Measurements from ENCODE around the gene KDM3A. TPM values are rescaled to one million over a fixed set of nuclear protein-coding genes. Genes with fewer than 3 reads are reported as not detected.
A peak's percentile ranks its signal among the peaks of the same experiment; 100 is the strongest.

KDM3A gene
- total and polyA plus RNA-seq, 2 experiments from 2014 or later = 8.9 to 21.8 TPM

DNA sequence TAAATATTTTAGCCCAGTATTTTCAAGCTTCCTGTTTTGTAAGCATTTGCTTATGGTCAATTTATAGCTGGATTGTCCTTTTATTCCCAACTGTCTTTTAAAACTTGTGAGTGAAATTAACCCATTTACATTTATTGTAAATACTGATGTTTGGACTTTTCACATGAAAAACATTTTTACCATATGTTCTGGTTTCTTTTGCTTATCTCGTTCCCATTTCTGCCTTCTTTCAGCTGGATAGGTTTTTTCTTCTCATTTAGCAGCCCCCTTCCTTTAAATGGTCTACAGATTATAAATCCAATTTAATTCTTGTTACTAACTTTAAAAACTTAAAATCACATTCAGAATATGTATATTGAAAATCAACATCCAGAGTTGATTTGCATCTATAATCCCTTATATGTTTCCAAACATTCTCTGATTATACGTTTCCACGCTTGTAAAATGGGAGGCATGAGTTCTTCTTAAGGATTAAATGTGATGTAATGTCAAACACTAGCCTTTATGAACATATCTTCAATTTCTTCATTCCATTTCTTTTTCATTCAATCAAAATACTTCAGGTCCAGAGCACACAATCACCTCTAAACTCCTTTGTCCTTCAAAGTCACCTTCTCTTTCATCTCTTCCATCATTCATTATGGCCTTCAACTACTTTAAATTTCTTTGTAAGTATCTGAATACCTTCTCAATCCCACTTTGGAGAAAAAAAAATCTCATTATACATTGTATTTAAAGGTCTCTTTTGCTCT is 1.1 kb upstream of the KDM3A start:
- Histone ChIP-seq H3K4me3 (no peak overlapping the region), H3K27ac (ENCODE audit: low read depth) (no peak overlapping the region; the same call in 1 of the 2 replicates), H4K20me1 (replicated peaks; ENCODE audit: insufficient read depth) (no peaks in the 10 kb centered on the region), H2AFZ (peak overlapping the region; percentile 28; the same call in 1 of the 2 replicates), H3F3A (replicated peaks; ENCODE audit: low read depth) (no peaks in the 10 kb centered on the region; the same call in 1 of the 2 replicates), H3K27me3 (ENCODE audit: insufficient read depth) (0 out of 2 replicates have a peak, but pooled peaks cover 6% of the 10 kb centered on the region), H3K36me3 (ENCODE audit: insufficient read depth) (peaks cover 12% of the 10 kb centered on the region; the same call in 1 of the 2 replicates), H3K4me2 (no peak overlapping the region), H3K9me2 (ENCODE audit: insufficient read depth) (no peaks in the 10 kb centered on the region), H3K4me1 (ENCODE audit: insufficient read depth) (no peaks in the 10 kb centered on the region), H3K79me2 (replicated peaks; ENCODE audit: insufficient read depth) (peaks cover 23% of the 10 kb centered on the region)
- ATAC-seq (no peak), DNase-seq (ENCODE audit: low spot score) (no peak)
- Mint-ChIP-seq H3K27me3 (ENCODE audit: insufficient read depth, low read depth, poor library complexity) (peaks cover 24% of the 10 kb centered on the region), H3K36me3 (ENCODE audit: low read depth) (peaks cover 31% of the 10 kb centered on the region), H3K9me3 (peaks cover 43% of the 10 kb centered on the region), H3K4me1 (peaks cover 11% of the 10 kb centered on the region; the same call in 2 of the 3 replicates), H3K4me3 (peak overlapping the region; percentile 83), H3K27ac (peak overlapping the region; percentile 100)
- TF ChIP-seq EZH2phosphoT487 (IDR thresholded peaks at IDR 0.05; ENCODE audit: unreplicated experiment) = no peak
- no peak for TF ChIP-seq JUNB (IDR thresholded peaks at IDR 0.05; ENCODE audit: unreplicated experiment)
- no peak for TF ChIP-seq NANOG (IDR thresholded peaks at IDR 0.05; ENCODE audit: borderline replicate concordance)
- no peak for TF ChIP-seq POLR2AphosphoS5 (IDR thresholded peaks at IDR 0.05; ENCODE audit: low read depth)
- TF ChIP-seq, protein P1, sequence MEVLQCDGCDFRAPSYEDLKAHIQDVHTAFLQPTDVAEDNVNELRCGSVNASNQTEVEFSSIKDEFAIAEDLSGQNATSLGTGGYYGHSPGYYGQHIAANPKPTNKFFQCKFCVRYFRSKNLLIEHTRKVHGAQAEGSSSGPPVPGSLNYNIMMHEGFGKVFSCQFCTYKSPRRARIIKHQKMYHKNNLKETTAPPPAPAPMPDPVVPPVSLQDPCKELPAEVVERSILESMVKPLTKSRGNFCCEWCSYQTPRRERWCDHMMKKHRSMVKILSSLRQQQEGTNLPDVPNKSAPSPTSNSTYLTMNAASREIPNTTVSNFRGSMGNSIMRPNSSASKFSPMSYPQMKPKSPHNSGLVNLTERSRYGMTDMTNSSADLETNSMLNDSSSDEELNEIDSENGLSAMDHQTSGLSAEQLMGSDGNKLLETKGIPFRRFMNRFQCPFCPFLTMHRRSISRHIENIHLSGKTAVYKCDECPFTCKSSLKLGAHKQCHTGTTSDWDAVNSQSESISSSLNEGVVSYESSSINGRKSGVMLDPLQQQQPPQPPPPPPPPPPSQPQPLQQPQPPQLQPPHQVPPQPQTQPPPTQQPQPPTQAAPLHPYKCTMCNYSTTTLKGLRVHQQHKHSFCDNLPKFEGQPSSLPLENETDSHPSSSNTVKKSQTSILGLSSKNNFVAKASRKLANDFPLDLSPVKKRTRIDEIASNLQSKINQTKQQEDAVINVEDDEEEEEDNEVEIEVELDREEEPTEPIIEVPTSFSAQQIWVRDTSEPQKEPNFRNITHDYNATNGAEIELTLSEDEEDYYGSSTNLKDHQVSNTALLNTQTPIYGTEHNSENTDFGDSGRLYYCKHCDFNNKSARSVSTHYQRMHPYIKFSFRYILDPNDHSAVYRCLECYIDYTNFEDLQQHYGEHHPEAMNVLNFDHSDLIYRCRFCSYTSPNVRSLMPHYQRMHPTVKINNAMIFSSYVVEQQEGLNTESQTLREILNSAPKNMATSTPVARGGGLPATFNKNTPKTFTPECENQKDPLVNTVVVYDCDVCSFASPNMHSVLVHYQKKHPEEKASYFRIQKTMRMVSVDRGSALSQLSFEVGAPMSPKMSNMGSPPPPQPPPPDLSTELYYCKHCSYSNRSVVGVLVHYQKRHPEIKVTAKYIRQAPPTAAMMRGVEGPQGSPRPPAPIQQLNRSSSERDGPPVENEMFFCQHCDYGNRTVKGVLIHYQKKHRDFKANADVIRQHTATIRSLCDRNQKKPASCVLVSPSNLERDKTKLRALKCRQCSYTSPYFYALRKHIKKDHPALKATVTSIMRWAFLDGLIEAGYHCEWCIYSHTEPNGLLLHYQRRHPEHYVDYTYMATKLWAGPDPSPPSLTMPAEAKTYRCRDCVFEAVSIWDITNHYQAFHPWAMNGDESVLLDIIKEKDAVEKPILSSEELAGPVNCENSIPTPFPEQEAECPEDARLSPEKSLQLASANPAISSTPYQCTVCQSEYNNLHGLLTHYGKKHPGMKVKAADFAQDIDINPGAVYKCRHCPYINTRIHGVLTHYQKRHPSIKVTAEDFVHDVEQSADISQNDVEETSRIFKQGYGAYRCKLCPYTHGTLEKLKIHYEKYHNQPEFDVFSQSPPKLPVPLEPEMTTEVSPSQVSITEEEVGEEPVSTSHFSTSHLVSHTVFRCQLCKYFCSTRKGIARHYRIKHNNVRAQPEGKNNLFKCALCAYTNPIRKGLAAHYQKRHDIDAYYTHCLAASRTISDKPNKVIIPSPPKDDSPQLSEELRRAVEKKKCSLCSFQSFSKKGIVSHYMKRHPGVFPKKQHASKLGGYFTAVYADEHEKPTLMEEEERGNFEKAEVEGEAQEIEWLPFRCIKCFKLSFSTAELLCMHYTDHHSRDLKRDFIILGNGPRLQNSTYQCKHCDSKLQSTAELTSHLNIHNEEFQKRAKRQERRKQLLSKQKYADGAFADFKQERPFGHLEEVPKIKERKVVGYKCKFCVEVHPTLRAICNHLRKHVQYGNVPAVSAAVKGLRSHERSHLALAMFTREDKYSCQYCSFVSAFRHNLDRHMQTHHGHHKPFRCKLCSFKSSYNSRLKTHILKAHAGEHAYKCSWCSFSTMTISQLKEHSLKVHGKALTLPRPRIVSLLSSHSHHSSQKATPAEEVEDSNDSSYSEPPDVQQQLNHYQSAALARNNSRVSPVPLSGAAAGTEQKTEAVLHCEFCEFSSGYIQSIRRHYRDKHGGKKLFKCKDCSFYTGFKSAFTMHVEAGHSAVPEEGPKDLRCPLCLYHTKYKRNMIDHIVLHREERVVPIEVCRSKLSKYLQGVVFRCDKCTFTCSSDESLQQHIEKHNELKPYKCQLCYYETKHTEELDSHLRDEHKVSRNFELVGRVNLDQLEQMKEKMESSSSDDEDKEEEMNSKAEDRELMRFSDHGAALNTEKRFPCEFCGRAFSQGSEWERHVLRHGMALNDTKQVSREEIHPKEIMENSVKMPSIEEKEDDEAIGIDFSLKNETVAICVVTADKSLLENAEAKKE (CRISPR knock-in tag; IDR thresholded peaks at IDR 0.05) = no peak
- TF ChIP-seq, protein P2, sequence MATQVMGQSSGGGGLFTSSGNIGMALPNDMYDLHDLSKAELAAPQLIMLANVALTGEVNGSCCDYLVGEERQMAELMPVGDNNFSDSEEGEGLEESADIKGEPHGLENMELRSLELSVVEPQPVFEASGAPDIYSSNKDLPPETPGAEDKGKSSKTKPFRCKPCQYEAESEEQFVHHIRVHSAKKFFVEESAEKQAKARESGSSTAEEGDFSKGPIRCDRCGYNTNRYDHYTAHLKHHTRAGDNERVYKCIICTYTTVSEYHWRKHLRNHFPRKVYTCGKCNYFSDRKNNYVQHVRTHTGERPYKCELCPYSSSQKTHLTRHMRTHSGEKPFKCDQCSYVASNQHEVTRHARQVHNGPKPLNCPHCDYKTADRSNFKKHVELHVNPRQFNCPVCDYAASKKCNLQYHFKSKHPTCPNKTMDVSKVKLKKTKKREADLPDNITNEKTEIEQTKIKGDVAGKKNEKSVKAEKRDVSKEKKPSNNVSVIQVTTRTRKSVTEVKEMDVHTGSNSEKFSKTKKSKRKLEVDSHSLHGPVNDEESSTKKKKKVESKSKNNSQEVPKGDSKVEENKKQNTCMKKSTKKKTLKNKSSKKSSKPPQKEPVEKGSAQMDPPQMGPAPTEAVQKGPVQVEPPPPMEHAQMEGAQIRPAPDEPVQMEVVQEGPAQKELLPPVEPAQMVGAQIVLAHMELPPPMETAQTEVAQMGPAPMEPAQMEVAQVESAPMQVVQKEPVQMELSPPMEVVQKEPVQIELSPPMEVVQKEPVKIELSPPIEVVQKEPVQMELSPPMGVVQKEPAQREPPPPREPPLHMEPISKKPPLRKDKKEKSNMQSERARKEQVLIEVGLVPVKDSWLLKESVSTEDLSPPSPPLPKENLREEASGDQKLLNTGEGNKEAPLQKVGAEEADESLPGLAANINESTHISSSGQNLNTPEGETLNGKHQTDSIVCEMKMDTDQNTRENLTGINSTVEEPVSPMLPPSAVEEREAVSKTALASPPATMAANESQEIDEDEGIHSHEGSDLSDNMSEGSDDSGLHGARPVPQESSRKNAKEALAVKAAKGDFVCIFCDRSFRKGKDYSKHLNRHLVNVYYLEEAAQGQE (IDR thresholded peaks at IDR 0.05; ENCODE audit: unreplicated experiment) = no peak
- TF ChIP-seq ZNF114 (CRISPR knock-in tag; IDR thresholded peaks at IDR 0.05) = no peak; the same call in 1 of the 2 replicates
- TF ChIP-seq, protein P3, sequence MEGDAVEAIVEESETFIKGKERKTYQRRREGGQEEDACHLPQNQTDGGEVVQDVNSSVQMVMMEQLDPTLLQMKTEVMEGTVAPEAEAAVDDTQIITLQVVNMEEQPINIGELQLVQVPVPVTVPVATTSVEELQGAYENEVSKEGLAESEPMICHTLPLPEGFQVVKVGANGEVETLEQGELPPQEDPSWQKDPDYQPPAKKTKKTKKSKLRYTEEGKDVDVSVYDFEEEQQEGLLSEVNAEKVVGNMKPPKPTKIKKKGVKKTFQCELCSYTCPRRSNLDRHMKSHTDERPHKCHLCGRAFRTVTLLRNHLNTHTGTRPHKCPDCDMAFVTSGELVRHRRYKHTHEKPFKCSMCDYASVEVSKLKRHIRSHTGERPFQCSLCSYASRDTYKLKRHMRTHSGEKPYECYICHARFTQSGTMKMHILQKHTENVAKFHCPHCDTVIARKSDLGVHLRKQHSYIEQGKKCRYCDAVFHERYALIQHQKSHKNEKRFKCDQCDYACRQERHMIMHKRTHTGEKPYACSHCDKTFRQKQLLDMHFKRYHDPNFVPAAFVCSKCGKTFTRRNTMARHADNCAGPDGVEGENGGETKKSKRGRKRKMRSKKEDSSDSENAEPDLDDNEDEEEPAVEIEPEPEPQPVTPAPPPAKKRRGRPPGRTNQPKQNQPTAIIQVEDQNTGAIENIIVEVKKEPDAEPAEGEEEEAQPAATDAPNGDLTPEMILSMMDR (conservative IDR thresholded peaks at IDR 0.05; ENCODE audit: low read depth in 2 of 2) = no peak
- TF ChIP-seq ZNF331 (CRISPR knock-in tag; IDR thresholded peaks at IDR 0.05; ENCODE audit: low read depth) = no peak
- TF ChIP-seq STAT1 (IDR thresholded peaks at IDR 0.05; ENCODE audit: unreplicated experiment) = no peak
- TF ChIP-seq, protein P4, sequence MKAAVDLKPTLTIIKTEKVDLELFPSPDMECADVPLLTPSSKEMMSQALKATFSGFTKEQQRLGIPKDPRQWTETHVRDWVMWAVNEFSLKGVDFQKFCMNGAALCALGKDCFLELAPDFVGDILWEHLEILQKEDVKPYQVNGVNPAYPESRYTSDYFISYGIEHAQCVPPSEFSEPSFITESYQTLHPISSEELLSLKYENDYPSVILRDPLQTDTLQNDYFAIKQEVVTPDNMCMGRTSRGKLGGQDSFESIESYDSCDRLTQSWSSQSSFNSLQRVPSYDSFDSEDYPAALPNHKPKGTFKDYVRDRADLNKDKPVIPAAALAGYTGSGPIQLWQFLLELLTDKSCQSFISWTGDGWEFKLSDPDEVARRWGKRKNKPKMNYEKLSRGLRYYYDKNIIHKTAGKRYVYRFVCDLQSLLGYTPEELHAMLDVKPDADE (IDR thresholded peaks at IDR 0.05) = no peak
- no peak for TF ChIP-seq EZH2 (IDR thresholded peaks at IDR 0.05; ENCODE audit: low read depth, unreplicated experiment)
- TF ChIP-seq CREB1 (CRISPR knock-in tag; IDR thresholded peaks at IDR 0.05; ENCODE audit: low read depth) = no peak
